ENCODE data around the gene PEDS1.
"Not testable (repeated sequence)": the region's sequence is repeated elsewhere in the genome, so short reads cannot be mapped to it uniquely, and the experiment has no call there.

PEDS1 gene

DNA sequence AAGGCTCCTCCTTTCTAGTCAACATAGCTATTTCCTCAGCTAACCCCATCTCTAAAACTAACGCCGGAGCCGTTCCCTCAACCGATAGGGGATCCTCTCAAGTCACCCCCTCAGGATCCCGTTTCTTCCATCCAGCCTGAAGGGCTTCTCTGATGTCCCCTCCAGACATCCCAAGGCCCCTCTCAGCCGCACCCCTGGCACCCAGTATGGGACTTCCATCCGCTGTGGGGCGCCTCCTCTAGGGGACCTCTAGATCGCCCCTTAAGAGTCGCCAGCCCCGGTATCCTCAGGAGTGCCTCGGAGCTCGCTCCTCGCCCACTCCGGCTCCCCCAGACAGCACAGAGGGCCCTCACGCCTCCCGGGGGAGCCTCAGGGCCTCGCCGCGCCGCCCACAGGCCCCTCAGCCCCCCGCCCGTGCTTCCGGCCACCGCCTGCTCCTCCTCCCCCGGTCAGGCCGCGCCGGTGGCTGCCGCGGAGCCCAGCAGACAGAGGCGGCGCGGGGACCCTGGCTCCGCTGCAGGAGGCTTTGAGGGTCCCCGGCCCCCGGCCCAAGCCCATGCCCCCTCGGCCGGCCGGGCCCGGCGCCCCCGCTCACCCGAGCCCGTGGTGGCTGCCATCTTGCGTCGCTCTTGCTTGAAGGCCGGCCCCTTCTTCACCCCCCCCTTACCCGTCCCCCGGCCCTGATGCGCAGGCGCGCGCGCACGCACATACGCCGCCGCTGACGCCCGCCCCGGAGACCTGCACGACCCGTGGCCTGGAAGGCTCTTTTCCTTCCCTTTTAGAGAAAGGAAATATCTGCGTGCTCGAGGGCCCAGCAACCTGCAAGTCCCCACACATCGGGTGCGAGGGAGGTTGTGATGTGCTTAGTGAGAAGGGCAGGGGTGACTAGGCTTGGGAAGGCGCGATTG is 40.8 kb downstream of the PEDS1 start, which contains the start of gene UBE2V1:
Gene UBE2V1, minus strand, starts transcription at position 639 of the 908 bp plus-strand sequence. Its CDS starts 22 bp downstream, at position 617.
- peak; percentile 89 for DNase-seq

DNA sequence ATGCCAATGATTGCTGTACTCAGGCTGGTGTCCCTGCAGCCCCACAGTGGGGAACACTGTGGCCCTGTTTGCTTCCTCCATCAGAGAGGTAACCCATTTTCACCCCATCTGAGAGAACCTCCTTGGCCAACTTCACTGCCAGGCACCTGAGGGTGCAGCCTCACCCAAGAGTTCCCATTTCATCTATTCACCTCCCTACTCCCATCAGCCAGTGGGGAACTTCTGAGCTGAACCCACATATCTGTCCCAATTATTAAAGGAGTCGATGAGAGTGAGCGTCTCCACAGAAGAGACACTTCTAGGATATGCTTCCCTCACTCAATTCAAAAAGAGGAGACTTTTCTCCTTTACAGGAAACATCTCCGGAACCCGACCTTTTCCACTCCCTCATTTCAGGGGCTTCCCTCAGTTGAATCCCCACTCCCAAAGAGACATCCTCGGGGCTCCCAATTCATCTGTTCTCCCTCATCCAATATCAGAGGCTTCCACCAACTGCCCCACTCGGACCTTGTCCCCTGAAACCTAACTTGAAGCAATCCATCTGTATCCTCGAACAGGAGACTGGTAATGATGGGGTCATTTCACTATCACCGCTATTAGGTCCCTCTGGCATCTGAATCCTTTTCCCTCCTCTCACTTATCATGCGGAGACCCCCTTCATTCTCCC is 41.6 kb downstream of the PEDS1 start:
- DNase-seq: no peak

DNA sequence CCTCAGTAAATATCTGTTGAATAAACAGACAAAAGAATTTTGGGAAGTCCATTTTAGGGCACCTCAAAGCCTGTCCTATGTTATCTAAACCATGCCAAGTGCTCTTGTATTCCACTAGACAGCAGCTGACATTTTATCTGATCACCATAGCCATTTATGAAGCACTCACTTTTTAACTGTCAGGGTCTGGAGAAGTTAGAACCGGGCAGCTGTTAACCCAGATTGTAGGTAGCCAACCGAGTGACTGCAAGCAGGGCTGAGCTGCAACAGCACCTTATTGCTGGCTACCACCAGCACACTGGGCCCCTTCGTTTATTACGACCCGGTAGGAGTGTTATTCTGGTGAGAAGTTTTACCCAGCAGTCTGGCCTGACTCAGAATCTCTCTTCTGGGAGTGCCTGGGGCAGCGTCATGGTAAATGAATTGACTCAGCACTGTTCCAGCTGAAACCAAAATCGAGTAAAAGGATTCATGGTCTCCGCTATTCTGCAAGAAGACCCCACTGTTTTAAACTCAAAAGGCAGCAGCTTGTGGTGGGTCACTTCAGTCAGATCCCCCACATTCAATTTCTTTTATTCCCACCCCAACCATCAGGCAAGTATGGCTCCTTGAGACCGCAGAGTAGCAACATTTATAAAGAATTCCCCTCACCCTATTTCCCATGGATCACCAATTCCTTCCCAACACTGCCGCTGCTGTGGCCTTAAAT is 42.2 kb downstream of the PEDS1 start:
- DNase-seq: no peak

DNA sequence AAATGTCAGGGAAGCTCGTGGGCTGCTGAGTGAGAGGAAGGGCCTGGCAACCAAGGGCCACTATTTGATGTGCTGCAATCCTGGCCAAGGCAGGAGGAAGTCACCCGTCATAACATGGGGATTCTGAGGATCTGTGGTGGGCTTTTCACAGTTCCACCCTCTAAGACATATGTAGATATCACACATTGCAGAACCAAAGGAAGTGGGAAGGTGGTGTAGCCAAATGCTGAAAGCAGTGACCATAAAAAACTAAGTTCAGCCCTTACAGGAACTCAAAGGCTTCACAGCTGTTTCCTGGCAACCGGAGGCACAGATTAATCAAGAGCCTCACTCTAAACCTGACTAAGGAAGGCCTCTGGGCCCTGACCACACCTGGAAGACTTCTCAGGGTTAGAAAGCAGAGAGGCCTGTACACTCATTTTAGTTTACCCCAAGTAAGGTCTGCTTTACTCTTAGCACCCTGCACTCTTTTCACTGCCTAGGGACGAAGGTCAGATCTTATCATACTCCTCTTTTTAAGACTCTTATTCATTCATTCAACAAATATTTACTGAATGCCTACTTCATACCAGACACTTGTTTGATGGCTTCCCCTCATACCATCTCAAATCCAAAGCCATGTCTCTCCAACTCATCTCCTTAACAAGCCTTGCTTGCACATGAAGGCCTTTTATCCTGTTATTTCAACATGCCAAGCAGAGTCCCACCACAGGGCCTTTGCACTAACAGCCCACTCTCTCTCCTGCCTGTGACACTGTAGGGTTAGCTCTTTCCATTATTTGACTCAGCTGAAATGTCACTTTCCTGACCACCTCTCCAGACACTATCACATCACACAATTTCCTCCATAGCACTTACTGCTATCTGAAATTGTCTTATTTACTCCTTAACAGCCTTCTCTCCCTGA is 43.1 kb downstream of the PEDS1 start:
- no peak for DNase-seq

DNA sequence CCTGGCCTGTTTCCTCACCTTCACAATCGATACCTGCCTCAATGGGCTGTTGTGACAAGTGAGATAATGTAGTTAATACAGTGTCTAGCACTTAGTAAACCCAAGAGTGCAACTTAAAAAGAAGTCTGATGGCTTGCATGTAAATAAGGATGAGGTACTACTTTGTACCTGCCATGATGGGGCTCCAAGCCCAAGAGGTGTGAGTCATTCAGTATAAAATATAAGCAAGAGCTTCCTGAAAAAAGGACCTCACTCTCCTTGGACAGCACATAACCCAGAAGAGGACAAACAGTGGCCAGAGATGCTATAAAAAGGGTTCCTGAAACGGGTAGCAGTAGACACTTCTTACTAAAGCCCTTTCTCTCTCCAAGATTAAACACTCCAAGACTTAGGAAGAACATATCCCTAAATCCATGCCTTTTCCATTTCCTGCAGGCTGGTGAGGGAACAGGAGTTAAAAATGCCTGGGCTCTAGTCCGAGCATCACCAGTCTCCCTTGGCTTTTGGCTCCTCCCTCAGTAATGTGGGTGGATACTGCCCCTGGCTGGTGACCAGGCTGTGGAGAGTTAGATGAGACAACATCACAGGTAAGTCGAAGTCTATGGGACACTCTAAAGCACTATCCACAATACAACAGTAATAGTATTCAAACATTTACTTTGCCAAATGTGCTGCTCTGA is 44.8 kb downstream of the PEDS1 start:
- DNase-seq: no peak

DNA sequence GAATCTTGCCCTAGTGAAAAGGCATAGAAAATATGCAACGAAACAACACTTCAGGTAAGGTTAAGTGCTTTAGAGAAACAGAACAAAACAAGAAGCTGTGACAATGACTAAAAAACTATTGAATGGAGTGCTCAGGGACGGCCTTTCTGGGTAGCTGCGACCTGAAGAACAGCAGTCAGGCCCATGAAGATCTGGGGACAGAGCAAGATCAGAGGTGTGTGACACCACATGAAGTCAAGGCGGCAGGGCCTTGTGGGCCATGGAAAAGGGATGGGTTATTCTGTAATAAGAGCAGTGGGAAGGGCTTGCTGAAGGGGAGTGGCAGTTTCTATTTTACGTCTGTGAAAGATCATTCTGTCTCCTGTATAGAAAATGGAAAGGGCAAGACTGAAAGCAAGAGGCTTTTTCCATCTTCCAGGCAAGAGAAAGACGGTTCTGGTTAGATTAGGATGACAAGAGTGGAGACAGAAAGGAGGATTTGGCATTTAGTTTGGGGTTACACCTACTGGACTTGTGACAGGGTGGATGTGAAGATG is 45.7 kb downstream of the PEDS1 start:
- no peak for DNase-seq

DNA sequence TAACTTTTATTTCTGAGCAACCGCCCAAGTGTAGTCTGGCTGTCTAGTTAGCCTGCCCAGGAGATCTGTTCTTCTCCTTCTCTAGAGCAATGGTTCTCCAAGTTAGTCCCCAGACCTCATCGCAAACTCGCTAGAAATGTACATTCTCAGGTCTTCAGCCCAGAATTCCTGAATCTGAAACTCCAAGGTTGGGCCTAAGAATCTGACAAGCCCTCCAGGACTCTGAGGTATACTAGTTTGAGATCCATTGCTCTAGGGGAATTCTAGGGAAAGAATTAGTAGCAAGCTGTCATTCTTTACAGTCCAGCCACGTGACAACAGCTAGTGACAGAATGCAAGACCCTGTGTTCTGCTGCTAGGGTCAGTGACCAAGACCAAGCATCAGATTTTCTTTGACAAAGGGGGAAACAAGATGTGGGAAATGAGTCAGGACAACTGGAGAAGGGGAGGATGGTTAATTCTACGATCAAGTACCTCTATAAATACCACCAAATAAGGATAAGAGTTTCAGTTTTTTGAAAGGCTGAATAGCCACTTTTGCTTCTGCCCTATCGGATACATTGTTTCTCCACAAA is 46.4 kb downstream of the PEDS1 start:
- DNase-seq: no peak

DNA sequence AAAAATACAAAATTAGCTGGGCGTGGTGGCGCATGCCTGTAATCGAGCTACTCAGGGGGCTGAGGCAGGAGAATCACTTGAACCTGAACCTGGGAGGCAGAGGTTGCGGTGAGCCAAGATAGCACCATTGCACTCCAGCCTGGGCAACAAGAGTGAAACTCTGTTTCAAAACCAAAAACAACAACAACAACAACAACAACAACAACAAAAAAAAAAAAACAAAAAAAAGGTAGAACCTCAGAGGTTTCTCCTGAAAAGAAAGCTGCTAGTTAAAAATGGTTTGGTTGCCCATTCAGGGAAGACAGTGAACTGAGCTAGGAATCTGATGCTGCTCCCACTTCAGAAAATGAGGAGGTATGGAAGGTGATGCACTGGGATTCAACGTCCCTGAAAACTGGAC is 46.9 kb downstream of the PEDS1 start:
- not testable (repeated sequence) for DNase-seq
